ENCODE measurements around the gene ARHGAP19. TPM values are rescaled to one million over a fixed set of nuclear protein-coding genes. Genes with fewer than 3 reads are reported as not detected.
A peak's percentile ranks its signal among the peaks of the same experiment; 100 is the strongest.

ARHGAP19 gene
- total and polyA plus RNA-seq, 9 of the 15 experiments (the other 6 are each of a cell fraction or from before 2014, with no cell fraction given) = 14.8 to 49.5 (median 26.8) TPM

DNA sequence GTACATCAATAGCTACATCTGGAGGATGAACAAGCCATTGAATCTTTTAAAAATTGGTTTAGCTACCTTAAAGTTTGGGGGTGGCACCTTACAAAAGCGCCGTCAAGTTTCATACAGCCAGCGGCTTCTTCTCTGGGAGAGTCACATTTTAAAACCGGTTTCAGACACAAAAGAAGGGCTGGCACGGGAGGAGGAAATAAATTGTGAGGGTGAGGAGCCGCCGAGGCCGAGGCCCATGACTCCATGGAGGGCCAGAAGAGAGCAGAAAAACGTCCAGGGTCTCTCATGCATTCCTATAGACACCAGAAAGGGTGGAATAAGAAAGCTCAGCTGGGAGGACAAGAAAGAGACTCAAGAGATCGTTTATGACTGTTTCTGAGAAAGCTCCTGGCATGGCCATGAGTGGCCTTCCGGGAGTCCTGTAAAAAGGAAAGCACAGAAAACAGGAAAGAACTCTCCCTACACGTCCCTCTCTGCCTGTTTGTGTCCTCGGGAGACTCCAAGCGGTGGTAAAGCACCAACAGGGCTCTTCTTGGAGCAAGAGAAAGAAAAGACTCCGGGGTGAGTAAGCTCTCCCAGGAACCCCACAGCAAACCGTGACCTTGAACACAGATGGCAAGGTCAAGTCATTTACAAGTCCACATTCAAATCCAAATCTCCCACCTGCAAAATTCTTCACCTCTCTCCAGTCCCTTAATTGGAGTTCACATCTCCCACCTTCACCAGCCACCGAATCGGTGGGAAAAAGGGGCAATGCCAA lies 40.3 kb upstream of the ARHGAP19 start:
- intact Hi-C loops (cut with micrococcal nuclease) = loop anchor here (2.0 to 5.0 kb wide), 2 partner anchors 40 to 54 kb away; partner anchors contain the start of gene ARHGAP19
- peak; percentile 43 for ATAC-seq
- Histone ChIP-seq H3K36me3 (ENCODE audit: control insufficient read depth, insufficient read depth, low read length) (peaks cover 27% of the 10 kb centered on the region), H3K9me1 (ENCODE audit: control insufficient read depth, insufficient read depth, low read length) (no peaks in the 10 kb centered on the region), H2AFZ (ENCODE audit: low read depth, low read length) (peak overlapping the region; percentile 48), H3K27me3 (ENCODE audit: control insufficient read depth in 2 of 2, insufficient read depth in 2 of 2, low read length in 2 of 2) (no peaks in the 10 kb centered on the region), H3K4me2 (ENCODE audit: insufficient read depth, low read length) (peak overlapping the region; percentile 92), H3K4me1 (replicated peaks in 1 of 2; ENCODE audit: control insufficient read depth in 2 of 2, insufficient read depth in 2 of 2, low read length in 2 of 2) (peaks cover 28 to 36% of the 10 kb centered on the region in 2 experiments), H3K79me2 (ENCODE audit: control insufficient read depth, insufficient read depth, low read length) (peaks cover 51% of the 10 kb centered on the region), H3K9me3 (replicated peaks; ENCODE audit: control insufficient read depth, insufficient read depth, low read depth, low read length) (no peaks in the 10 kb centered on the region), H4K20me1 (replicated peaks; ENCODE audit: control insufficient read depth, insufficient read depth, low read length) (no peaks in the 10 kb centered on the region), H3K9ac (ENCODE audit: insufficient read depth in 1 of 2, low read depth in 2 of 2, low read length in 2 of 2) (peak overlapping the region; percentile 89 to 93), H3K27ac (ENCODE audit: extremely low read depth, low read depth, low read length) (peak overlapping the region; percentile 98), H3K4me3 (peak overlapping the region; percentile 73)
- ChIA-PET POLR2A (interaction anchor here (0.6 to 2.3 kb wide), 16 partner anchors 7 to 1200 kb away, joined by 3 to 8 read pairs (median 4); partner anchors contain the start of genes ARHGAP19 and RRP12), CTCF (ENCODE audit: low intra/inter-chr PET ratio) (interaction anchor here (1.0 to 1.4 kb wide), 2 partner anchors 54 to 295 kb away, joined by 3 read pairs; no protein-coding TSS in a partner anchor)
- BruUV-seq (replicated peaks) = TSS peak; percentile 60
- FAIRE-seq = peak; percentile 85
- WGBS (ENCODE audit: insufficient coverage, low coverage, missing lambda C conversion rate) = 2% methylated on average over 14 of the region's 18 CpGs
- in situ Hi-C loops (cut with MboI) = no loop called here
- DNase-seq (ENCODE audit: extremely low read depth in 1 of 4, low spot score in 3 of 4) = peak; percentile 42 to 77 (median 46)
- TF ChIP-seq, protein P1, sequence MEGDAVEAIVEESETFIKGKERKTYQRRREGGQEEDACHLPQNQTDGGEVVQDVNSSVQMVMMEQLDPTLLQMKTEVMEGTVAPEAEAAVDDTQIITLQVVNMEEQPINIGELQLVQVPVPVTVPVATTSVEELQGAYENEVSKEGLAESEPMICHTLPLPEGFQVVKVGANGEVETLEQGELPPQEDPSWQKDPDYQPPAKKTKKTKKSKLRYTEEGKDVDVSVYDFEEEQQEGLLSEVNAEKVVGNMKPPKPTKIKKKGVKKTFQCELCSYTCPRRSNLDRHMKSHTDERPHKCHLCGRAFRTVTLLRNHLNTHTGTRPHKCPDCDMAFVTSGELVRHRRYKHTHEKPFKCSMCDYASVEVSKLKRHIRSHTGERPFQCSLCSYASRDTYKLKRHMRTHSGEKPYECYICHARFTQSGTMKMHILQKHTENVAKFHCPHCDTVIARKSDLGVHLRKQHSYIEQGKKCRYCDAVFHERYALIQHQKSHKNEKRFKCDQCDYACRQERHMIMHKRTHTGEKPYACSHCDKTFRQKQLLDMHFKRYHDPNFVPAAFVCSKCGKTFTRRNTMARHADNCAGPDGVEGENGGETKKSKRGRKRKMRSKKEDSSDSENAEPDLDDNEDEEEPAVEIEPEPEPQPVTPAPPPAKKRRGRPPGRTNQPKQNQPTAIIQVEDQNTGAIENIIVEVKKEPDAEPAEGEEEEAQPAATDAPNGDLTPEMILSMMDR (IDR thresholded peaks at IDR 0.05 in 2 of 3, conservative IDR thresholded peaks at IDR 0.05 in 1 of 3; ENCODE audit: insufficient read depth in 2 of 3, low read depth in 1 of 3, low read length in 3 of 3) = peak in 2 of 3 experiments; percentile 12 to 62; a peak in 2 of 6 replicates
- TF ChIP-seq ATF7 (IDR thresholded peaks at IDR 0.05) (0 out of 2 replicates have a peak, but pooled peaks have one; percentile 4), EZH2 (IDR thresholded peaks at IDR 0.05; ENCODE audit: borderline replicate concordance, low read depth, low read length) (no peak), TFAM (CRISPR knock-in tag; conservative IDR thresholded peaks at IDR 0.05) (no peak), RBM39 (optimal IDR thresholded peaks at IDR 0.05; ENCODE audit: low read depth, low read length) (peak; percentile 10), ZNF217 (CRISPR knock-in tag; IDR thresholded peaks at IDR 0.05) (no peak), TAF9B (IDR thresholded peaks at IDR 0.05; ENCODE audit: partially characterized antibody) (no peak), HDAC2 (IDR thresholded peaks at IDR 0.05) (peak; percentile 15; the same call in 1 of the 2 replicates), ZNF584 (CRISPR knock-in tag; IDR thresholded peaks at IDR 0.05; ENCODE audit: low read depth) (no peak)
- TF ChIP-seq, protein P2, sequence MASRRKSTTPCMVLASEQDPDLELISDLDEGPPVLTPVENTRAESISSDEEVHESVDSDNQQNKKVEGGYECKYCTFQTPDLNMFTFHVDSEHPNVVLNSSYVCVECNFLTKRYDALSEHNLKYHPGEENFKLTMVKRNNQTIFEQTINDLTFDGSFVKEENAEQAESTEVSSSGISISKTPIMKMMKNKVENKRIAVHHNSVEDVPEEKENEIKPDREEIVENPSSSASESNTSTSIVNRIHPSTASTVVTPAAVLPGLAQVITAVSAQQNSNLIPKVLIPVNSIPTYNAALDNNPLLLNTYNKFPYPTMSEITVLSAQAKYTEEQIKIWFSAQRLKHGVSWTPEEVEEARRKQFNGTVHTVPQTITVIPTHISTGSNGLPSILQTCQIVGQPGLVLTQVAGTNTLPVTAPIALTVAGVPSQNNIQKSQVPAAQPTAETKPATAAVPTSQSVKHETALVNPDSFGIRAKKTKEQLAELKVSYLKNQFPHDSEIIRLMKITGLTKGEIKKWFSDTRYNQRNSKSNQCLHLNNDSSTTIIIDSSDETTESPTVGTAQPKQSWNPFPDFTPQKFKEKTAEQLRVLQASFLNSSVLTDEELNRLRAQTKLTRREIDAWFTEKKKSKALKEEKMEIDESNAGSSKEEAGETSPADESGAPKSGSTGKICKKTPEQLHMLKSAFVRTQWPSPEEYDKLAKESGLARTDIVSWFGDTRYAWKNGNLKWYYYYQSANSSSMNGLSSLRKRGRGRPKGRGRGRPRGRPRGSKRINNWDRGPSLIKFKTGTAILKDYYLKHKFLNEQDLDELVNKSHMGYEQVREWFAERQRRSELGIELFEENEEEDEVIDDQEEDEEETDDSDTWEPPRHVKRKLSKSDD (conservative IDR thresholded peaks at IDR 0.05; ENCODE audit: low read length) = no peak
- TF ChIP-seq, protein P3, sequence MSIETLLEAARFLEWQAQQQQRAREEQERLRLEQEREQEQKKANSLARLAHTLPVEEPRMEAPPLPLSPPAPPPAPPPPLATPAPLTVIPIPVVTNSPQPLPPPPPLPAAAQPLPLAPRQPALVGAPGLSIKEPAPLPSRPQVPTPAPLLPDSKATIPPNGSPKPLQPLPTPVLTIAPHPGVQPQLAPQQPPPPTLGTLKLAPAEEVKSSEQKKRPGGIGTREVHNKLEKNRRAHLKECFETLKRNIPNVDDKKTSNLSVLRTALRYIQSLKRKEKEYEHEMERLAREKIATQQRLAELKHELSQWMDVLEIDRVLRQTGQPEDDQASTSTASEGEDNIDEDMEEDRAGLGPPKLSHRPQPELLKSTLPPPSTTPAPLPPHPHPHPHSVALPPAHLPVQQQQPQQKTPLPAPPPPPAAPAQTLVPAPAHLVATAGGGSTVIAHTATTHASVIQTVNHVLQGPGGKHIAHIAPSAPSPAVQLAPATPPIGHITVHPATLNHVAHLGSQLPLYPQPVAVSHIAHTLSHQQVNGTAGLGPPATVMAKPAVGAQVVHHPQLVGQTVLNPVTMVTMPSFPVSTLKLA (conservative IDR thresholded peaks at IDR 0.05) = 0 out of 4 replicates have a peak, but pooled peaks have one; percentile 15 to 31
- TF ChIP-seq, protein P4, sequence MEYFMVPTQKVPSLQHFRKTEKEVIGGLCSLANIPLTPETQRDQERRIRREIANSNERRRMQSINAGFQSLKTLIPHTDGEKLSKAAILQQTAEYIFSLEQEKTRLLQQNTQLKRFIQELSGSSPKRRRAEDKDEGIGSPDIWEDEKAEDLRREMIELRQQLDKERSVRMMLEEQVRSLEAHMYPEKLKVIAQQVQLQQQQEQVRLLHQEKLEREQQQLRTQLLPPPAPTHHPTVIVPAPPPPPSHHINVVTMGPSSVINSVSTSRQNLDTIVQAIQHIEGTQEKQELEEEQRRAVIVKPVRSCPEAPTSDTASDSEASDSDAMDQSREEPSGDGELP (CRISPR knock-in tag; IDR thresholded peaks at IDR 0.05; ENCODE audit: borderline replicate concordance) = 0 out of 2 replicates have a peak, but pooled peaks have one; percentile 2

All from K562 (cell line).